B cell (primary cell): ENCODE data around the gene PUM1. TPM values are rescaled to one million over a fixed set of nuclear protein-coding genes. Genes with fewer than 3 reads are reported as not detected.
A peak's percentile ranks its signal among the peaks of the same experiment; 100 is the strongest.

ENCODE experiments used
- ATAC-seq: fragments of 200-7000 bp; cut with Tn5 transposase; one replicate; pipeline ENCODE4 v1.10.0; 2021; ENCODE audit warnings: low read depth, mild to moderate bottlenecking, moderate number of reproducible peaks, moderate library complexity
- CTCF ChIA-PET: fragments of 350-600 bp; sonication (Branson Sonifier 250); formaldehyde crosslinking; loops from one replicate; lab custom pipeline; 2021; ENCODE audit warnings: antibody characterized with exemption, inconsistent platforms; lab: Charles Lee
- POLR2A ChIA-PET: fragments of 350-600 bp; sonication (Branson Sonifier 250); formaldehyde crosslinking; loops from one replicate; lab custom pipeline; 2021; ENCODE audit warnings: antibody characterized with exemption; lab: Charles Lee
- DNase-seq: peaks from one replicate; pipeline ENCODE4 v3.0.0; 2013
- H2AFZ ChIP-seq: 2 replicates; pipeline ENCODE4 v1.6.1; 2012; ENCODE audit warnings: mild to moderate bottlenecking, low read depth, low read length; ENCODE audit not compliant: insufficient read depth, poor library complexity, severe bottlenecking
- H3K27ac ChIP-seq, 2 donors: 1 replicate in 1 of 2; 2 replicates in 1 of 2; pipeline ENCODE4 v1.5.1; 2012 to 2013; ENCODE audit warnings: low read length in 2 of 2, mild to moderate bottlenecking in 2 of 2, moderate library complexity in 1 of 2
- H3K27me3 ChIP-seq, 4 experiments: fragments of 200-600 bp in 1 of 4; sonication (generic) in 1 of 4; replicated peaks in 1 of 4; 1 replicate in 2 of 4; 2 replicates in 2 of 4; pipeline versions ENCODE4 v1.6.1 to v1.7.0; 2013 to 2016; ENCODE audit warnings: low read length in 3 of 4, mild to moderate bottlenecking in 2 of 4, mixed read lengths in 1 of 4, moderate library complexity in 1 of 4; ENCODE audit not compliant: insufficient read depth in 4 of 4, control insufficient read depth in 3 of 4; ENCODE audit errors: control extremely low read depth in 1 of 4
- H3K36me3 ChIP-seq, 2 experiments: replicated peaks in 1 of 2; 1 replicate in 1 of 2; 2 replicates in 1 of 2; pipeline versions ENCODE4 v1.6.1 to v1.7.1; 2013; ENCODE audit warnings: low read length in 1 of 2; ENCODE audit not compliant: insufficient read depth in 2 of 2, control insufficient read depth in 1 of 2; ENCODE audit errors: control extremely low read depth in 1 of 2, extremely low read depth in 1 of 2
- H3K4me1 ChIP-seq, 2 donors: fragments of 200-600 bp in 1 of 2; sonication (generic) in 1 of 2; 1 replicate in 1 of 2; 2 replicates in 1 of 2; pipeline versions ENCODE4 v1.5.1 to v1.6.1; 2013 to 2017; ENCODE audit warnings: low read length in 2 of 2; ENCODE audit not compliant: control insufficient read depth in 2 of 2, insufficient read depth in 2 of 2
- H3K4me2 ChIP-seq: replicated peaks from 2 replicates; pipeline ENCODE3; 2012; ENCODE audit warnings: mild to moderate bottlenecking, low read depth, low read length; ENCODE audit not compliant: poor library complexity, severe bottlenecking
- H3K4me3 ChIP-seq, 5 experiments: fragments of 200-600 bp in 1 of 5; sonication (generic) in 1 of 5; 1 replicate in 3 of 5; 2 replicates in 2 of 5; pipeline versions ENCODE4 v1.5.1 to v1.7.0; 2011 to 2016; ENCODE audit warnings: low read length in 4 of 5, mild to moderate bottlenecking in 4 of 5, low read depth in 2 of 5, control low read depth in 1 of 5, moderate library complexity in 1 of 5; ENCODE audit not compliant: insufficient read depth in 1 of 5; ENCODE audit errors: control extremely low read depth in 1 of 5, extremely low read depth in 1 of 5
- H3K79me2 ChIP-seq: fragments of 200-600 bp; sonication (generic); one replicate; pipeline ENCODE4 v1.6.0; 2016; ENCODE audit warnings: low read length; ENCODE audit not compliant: control insufficient read depth, insufficient read depth
- H3K9ac ChIP-seq: fragments of 200-600 bp; sonication (generic); 2 replicates; pipeline ENCODE4 v1.6.1; 2017; ENCODE audit warnings: mild to moderate bottlenecking, low read length, moderate library complexity
- H3K9me3 ChIP-seq, 3 donors: one replicate each; pipeline versions ENCODE4 v1.6.1 to v1.7.1; 2013; ENCODE audit warnings: low read length in 2 of 3; ENCODE audit not compliant: control insufficient read depth in 2 of 3, insufficient read depth in 1 of 3; ENCODE audit errors: control extremely low read depth in 1 of 3
- H4K20me1 ChIP-seq: 2 replicates; pipeline ENCODE4 v1.6.0; 2012; ENCODE audit warnings: mild to moderate bottlenecking, low read length; ENCODE audit not compliant: insufficient read depth, control insufficient read depth, poor library complexity, severe bottlenecking
- H3K27ac Mint-ChIP-seq: one replicate; pipeline ENCODE4 v1.8.0; 2021; ENCODE audit warnings: mixed read lengths
- H3K27me3 Mint-ChIP-seq: one replicate; pipeline ENCODE4 v1.8.0; 2021; ENCODE audit warnings: mixed read lengths
- H3K4me1 Mint-ChIP-seq: one replicate; pipeline ENCODE4 v1.8.0; 2021; ENCODE audit warnings: mixed read lengths
- H3K4me3 Mint-ChIP-seq: one replicate; pipeline ENCODE4 v1.8.0; 2021; ENCODE audit warnings: mixed read lengths
- H3K9me3 Mint-ChIP-seq: one replicate; pipeline ENCODE4 v1.8.0; 2022; ENCODE audit warnings: mixed read lengths; ENCODE audit not compliant: insufficient read depth
- EZH2 ChIP-seq: IDR thresholded peaks from 2 replicates; pipeline ENCODE4 v1.6.1; 2012; ENCODE audit warnings: borderline replicate concordance, low read depth, mild to moderate bottlenecking, moderate library complexity, low read length; ENCODE audit not compliant: insufficient read depth, poor library complexity, severe bottlenecking
- WGBS: methylation state at CpG from one replicate; pipeline ENCODE4 v1.1.5; 2013; ENCODE audit warnings: missing lambda C conversion rate; ENCODE audit not compliant: insufficient coverage; 5-methylcytosine and 5-hydroxymethylcytosine counted together
- intact Hi-C: fragments of 100-400 bp; cut with micrococcal nuclease; formaldehyde crosslinking; loops from one replicate; pipeline ENCODE4 v1.10.0; 2022
- polyA plus RNA-seq: library from polyadenylated mRNA; depleted of rRNA; stranded (reverse); fragments of >200 nt; gene quantifications from 2 replicates; pipeline ENCODE4 v1.2.3, GENCODE V29; 2012
- total RNA-seq, 2 donors: library from RNA; stranded (reverse); fragments of 120-200 nt in 1 of 2; gene quantifications; 1 replicate in 1 of 2; 2 replicates in 1 of 2; pipeline versions ENCODE4 v1.2.3 to v1.2.4, GENCODE V29; 2013 to 2022
- TF ChIP-seq, protein P1 (sequence below): fragments of 200-600 bp; IDR thresholded peaks from one replicate; pipeline ENCODE4 v1.8.0; 2022; ENCODE audit warnings: antibody characterized with exemption, mild to moderate bottlenecking

The PUM1 gene
- total and polyA plus RNA-seq, 2 donors (not counting 1 experiment from before 2014, with no cell fraction given), result 52.8 to 177 TPM

- peak overlapping the region; percentile 71 for H3K27ac Mint-ChIP-seq
- H3K4me3 ChIP-seq, result no peak overlapping the region
- ChIA-PET POLR2A (no interaction called here), CTCF (no interaction called here)
- H3K27me3 ChIP-seq, result no peaks in the 10 kb centered on the region
- H3K36me3 ChIP-seq, result peaks cover 2 to 41% of the 10 kb centered on the region in 2 experiments
- H3K9me3 ChIP-seq, result no peaks in the 10 kb centered on the region
- ATAC-seq (peak; percentile 43), DNase-seq (peak; percentile 44)
- H3K9ac ChIP-seq, result peak overlapping the region; percentile 6
- WGBS, result no CpG with 5 or more reads among the region's 1 CpG
- no peaks in the 10 kb centered on the region for H3K9me3 Mint-ChIP-seq
- H3K4me2 ChIP-seq, result peak overlapping the region; percentile 36
- H3K27ac ChIP-seq, result peak overlapping the region in 1 of 2 donors; percentile 55
- peaks cover 83% of the 10 kb centered on the region for H3K79me2 ChIP-seq
- intact Hi-C loops, result no loop called here
- H3K4me3 Mint-ChIP-seq, result peak overlapping the region; percentile 57
- H3K27me3 Mint-ChIP-seq, result no peaks in the 10 kb centered on the region
- H2AFZ ChIP-seq, result no peak overlapping the region
- peaks cover 29% of the 10 kb centered on the region for H4K20me1 ChIP-seq
- H3K4me1 ChIP-seq, result peaks cover 15 to 18% of the 10 kb centered on the region in 2 donors
- TF ChIP-seq EZH2, result no peak
- TF ChIP-seq, protein P1, sequence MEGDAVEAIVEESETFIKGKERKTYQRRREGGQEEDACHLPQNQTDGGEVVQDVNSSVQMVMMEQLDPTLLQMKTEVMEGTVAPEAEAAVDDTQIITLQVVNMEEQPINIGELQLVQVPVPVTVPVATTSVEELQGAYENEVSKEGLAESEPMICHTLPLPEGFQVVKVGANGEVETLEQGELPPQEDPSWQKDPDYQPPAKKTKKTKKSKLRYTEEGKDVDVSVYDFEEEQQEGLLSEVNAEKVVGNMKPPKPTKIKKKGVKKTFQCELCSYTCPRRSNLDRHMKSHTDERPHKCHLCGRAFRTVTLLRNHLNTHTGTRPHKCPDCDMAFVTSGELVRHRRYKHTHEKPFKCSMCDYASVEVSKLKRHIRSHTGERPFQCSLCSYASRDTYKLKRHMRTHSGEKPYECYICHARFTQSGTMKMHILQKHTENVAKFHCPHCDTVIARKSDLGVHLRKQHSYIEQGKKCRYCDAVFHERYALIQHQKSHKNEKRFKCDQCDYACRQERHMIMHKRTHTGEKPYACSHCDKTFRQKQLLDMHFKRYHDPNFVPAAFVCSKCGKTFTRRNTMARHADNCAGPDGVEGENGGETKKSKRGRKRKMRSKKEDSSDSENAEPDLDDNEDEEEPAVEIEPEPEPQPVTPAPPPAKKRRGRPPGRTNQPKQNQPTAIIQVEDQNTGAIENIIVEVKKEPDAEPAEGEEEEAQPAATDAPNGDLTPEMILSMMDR, result no peak
- H3K4me1 Mint-ChIP-seq, result peaks cover 47% of the 10 kb centered on the region
These were observed 82.6 kb downstream of the PUM1 start for GRCh38 chr1:30982937-30983336.

- Histone ChIP-seq H2AFZ (no peak overlapping the region), H3K9ac (peak overlapping the region; percentile 6), H3K27me3 (no peaks in the 10 kb centered on the region), H3K79me2 (peaks cover 81% of the 10 kb centered on the region), H3K9me3 (no peaks in the 10 kb centered on the region), H3K27ac (peak overlapping the region in 1 of 2 donors; percentile 55), H3K4me1 (peaks cover 15% of the 10 kb centered on the region in 2 donors), H3K4me3 (no peak overlapping the region), H3K36me3 (peaks cover 2 to 40% of the 10 kb centered on the region in 2 experiments), H4K20me1 (peaks cover 29% of the 10 kb centered on the region), H3K4me2 (peak overlapping the region; percentile 36)
- ChIA-PET POLR2A (no interaction called here), CTCF (no interaction called here)
- DNase-seq (no peak), ATAC-seq (no peak)
- peak overlapping the region; percentile 38 for H3K27ac Mint-ChIP-seq
- no peaks in the 10 kb centered on the region for H3K27me3 Mint-ChIP-seq
- peak overlapping the region; percentile 57 for H3K4me3 Mint-ChIP-seq
- H3K4me1 Mint-ChIP-seq, result peaks cover 49% of the 10 kb centered on the region
- no peaks in the 10 kb centered on the region for H3K9me3 Mint-ChIP-seq
- TF ChIP-seq, protein P1, result no peak
- TF ChIP-seq EZH2, result no peak
- intact Hi-C loops, result no loop called here
These were observed 83.1 kb downstream of the PUM1 start for GRCh38 chr1:30982431-30982830.
